ENCODE data around the gene LDHD.

Gene LDHD

GRCh38 chr16:75108792-75109731, 7.5 kb downstream of the LDHD start:
- Histone ChIP-seq H3K27me3 (ENCODE audit: insufficient read depth, poor library complexity, severe bottlenecking) (no peaks in the 10 kb centered on the region), H3K27ac (replicated peaks) (peak overlapping the region; percentile 89), H3K4me3 (replicated peaks; ENCODE audit: insufficient read depth, low read length) (peak overlapping the region; percentile 34)
- peak; percentile 94 for TF ChIP-seq POLR2AphosphoS5 (IDR thresholded peaks at IDR 0.05; ENCODE audit: low read depth)
- TF ChIP-seq, protein P1, sequence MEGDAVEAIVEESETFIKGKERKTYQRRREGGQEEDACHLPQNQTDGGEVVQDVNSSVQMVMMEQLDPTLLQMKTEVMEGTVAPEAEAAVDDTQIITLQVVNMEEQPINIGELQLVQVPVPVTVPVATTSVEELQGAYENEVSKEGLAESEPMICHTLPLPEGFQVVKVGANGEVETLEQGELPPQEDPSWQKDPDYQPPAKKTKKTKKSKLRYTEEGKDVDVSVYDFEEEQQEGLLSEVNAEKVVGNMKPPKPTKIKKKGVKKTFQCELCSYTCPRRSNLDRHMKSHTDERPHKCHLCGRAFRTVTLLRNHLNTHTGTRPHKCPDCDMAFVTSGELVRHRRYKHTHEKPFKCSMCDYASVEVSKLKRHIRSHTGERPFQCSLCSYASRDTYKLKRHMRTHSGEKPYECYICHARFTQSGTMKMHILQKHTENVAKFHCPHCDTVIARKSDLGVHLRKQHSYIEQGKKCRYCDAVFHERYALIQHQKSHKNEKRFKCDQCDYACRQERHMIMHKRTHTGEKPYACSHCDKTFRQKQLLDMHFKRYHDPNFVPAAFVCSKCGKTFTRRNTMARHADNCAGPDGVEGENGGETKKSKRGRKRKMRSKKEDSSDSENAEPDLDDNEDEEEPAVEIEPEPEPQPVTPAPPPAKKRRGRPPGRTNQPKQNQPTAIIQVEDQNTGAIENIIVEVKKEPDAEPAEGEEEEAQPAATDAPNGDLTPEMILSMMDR (IDR thresholded peaks at IDR 0.05; ENCODE audit: insufficient read depth, low read length): no peak
- peak; percentile 88 to 92 for DNase-seq (ENCODE audit: low read depth in 1 of 2, low spot score in 1 of 2)

- no peaks in the 10 kb centered on the region for H3K27me3 ChIP-seq (ENCODE audit: insufficient read depth, poor library complexity, severe bottlenecking)
- DNase-seq (ENCODE audit: low read depth in 1 of 2, low spot score in 1 of 2): no peak
- no peak overlapping the region for H3K27ac ChIP-seq (replicated peaks)
- TF ChIP-seq POLR2AphosphoS5 (IDR thresholded peaks at IDR 0.05; ENCODE audit: low read depth) (no peak), REST (IDR thresholded peaks at IDR 0.05; ENCODE audit: insufficient replicate concordance, low read depth) (no peak), SPI1 (IDR thresholded peaks at IDR 0.05; ENCODE audit: borderline replicate concordance, low read depth) (no peak), GABPA (IDR thresholded peaks at IDR 0.05; ENCODE audit: low read depth) (no peak)
- TF ChIP-seq, protein P1 (IDR thresholded peaks at IDR 0.05; ENCODE audit: insufficient read depth, low read length): no peak
- no peak overlapping the region for H3K4me3 ChIP-seq (replicated peaks; ENCODE audit: insufficient read depth, low read length)
These were observed 9.1 kb downstream of the LDHD start for GRCh38 chr16:75107505-75107904.

GRCh38 chr16:75106351-75107274, 10.0 kb downstream of the LDHD start:
- no peak overlapping the region for H3K4me3 ChIP-seq (replicated peaks; ENCODE audit: insufficient read depth, low read length)
- H3K27ac ChIP-seq (replicated peaks): peak overlapping the region; percentile 74
- H3K27me3 ChIP-seq (ENCODE audit: insufficient read depth, poor library complexity, severe bottlenecking): no peaks in the 10 kb centered on the region
- TF ChIP-seq REST (IDR thresholded peaks at IDR 0.05; ENCODE audit: insufficient replicate concordance, low read depth): no peak
- no peak for TF ChIP-seq SPI1 (IDR thresholded peaks at IDR 0.05; ENCODE audit: borderline replicate concordance, low read depth)
- no peak for DNase-seq (ENCODE audit: low read depth in 1 of 2, low spot score in 1 of 2)

Measured in HL-60 (cell line).